Natural killer cell (primary cell): ENCODE data around the gene TBX3. TPM values are rescaled to one million over a fixed set of nuclear protein-coding genes. Genes with fewer than 3 reads are reported as not detected.
"Not testable (repeated sequence)": the region's sequence is repeated elsewhere in the genome, so short reads cannot be mapped to it uniquely, and the experiment has no call there.

Source experiments
- ATAC-seq, 3 donors: fragments of 150-1000 bp in 2 of 3; fragments of 200-7000 bp in 1 of 3; cut with Tn5 transposase; 1 replicate in 1 of 3; 2 replicates in 2 of 3; pipeline ENCODE4 v1.10.0; 2021; ENCODE audit warnings: mild to moderate bottlenecking in 2 of 3, moderate library complexity in 2 of 3
- DNase-seq, 2 donors: peaks; one replicate each; pipeline versions ENCODE4 v3.0.0 to v3.0.0-alpha.2; 2013 to 2021; ENCODE audit warnings: mixed read lengths in 1 of 2
- H3K27ac ChIP-seq: one replicate; pipeline ENCODE4 v1.5.1; 2013; ENCODE audit warnings: mild to moderate bottlenecking, low read length
- H3K27me3 ChIP-seq: one replicate; pipeline ENCODE4 v1.6.1; 2013; ENCODE audit warnings: low read length; ENCODE audit not compliant: control insufficient read depth, insufficient read depth
- H3K36me3 ChIP-seq: one replicate; pipeline ENCODE4 v1.6.1; 2013; ENCODE audit warnings: low read length; ENCODE audit not compliant: control insufficient read depth, insufficient read depth
- H3K4me1 ChIP-seq: one replicate; pipeline ENCODE4 v1.6.1; 2013; ENCODE audit warnings: low read length; ENCODE audit not compliant: control insufficient read depth, insufficient read depth
- H3K4me3 ChIP-seq: one replicate; pipeline ENCODE4 v1.5.1; 2013; ENCODE audit warnings: low read length
- H3K9me3 ChIP-seq: one replicate; pipeline ENCODE4 v1.6.1; 2013; ENCODE audit warnings: low read length; ENCODE audit not compliant: control insufficient read depth, insufficient read depth
- H3K27ac Mint-ChIP-seq, 2 donors: one replicate each; pipeline ENCODE4 v1.8.0; 2022; ENCODE audit warnings: mild to moderate bottlenecking in 2 of 2, mixed read lengths in 2 of 2, moderate library complexity in 1 of 2
- H3K27me3 Mint-ChIP-seq, 2 donors: one replicate each; pipeline ENCODE4 v1.8.0; 2022; ENCODE audit warnings: low read depth in 2 of 2, mixed read lengths in 2 of 2
- H3K36me3 Mint-ChIP-seq: one replicate; pipeline ENCODE4 v1.8.0; 2022; ENCODE audit warnings: mixed read lengths
- H3K4me1 Mint-ChIP-seq, 2 donors: one replicate each; pipeline ENCODE4 v1.8.0; 2022; ENCODE audit warnings: mixed read lengths in 2 of 2
- H3K4me3 Mint-ChIP-seq: one replicate; pipeline ENCODE4 v1.8.0; 2022; ENCODE audit warnings: mild to moderate bottlenecking, moderate library complexity, mixed read lengths
- H3K9me3 Mint-ChIP-seq, 2 donors: one replicate each; pipeline ENCODE4 v1.8.0; 2022; ENCODE audit warnings: mixed read lengths in 2 of 2
- WGBS: methylation state at CpG from one replicate; pipeline ENCODE4 v1.1.7; 2013; ENCODE audit warnings: missing lambda C conversion rate; ENCODE audit not compliant: insufficient coverage; 5-methylcytosine and 5-hydroxymethylcytosine counted together
- intact Hi-C: fragments of 100-400 bp; cut with micrococcal nuclease; formaldehyde crosslinking; loops from one replicate; pipeline ENCODE4 v1.14.2; 2022
- total RNA-seq, 4 donors: library from RNA; stranded (reverse); fragments of 120-200 nt in 1 of 4; gene quantifications; one replicate each; pipeline versions ENCODE4 v1.2.3 to v1.2.4, GENCODE V29; 2013 to 2022
- TF ChIP-seq, protein P1 (sequence below): fragments of 200-600 bp; IDR thresholded peaks from one replicate; pipeline ENCODE4 v1.8.0; 2022; ENCODE audit warnings: antibody characterized with exemption

TBX3 gene
- total RNA-seq, 3 donors from 2014 or later (not counting 1 experiment from before 2014, with no cell fraction given), result 0.05 TPM; not detected in 2

DNA sequence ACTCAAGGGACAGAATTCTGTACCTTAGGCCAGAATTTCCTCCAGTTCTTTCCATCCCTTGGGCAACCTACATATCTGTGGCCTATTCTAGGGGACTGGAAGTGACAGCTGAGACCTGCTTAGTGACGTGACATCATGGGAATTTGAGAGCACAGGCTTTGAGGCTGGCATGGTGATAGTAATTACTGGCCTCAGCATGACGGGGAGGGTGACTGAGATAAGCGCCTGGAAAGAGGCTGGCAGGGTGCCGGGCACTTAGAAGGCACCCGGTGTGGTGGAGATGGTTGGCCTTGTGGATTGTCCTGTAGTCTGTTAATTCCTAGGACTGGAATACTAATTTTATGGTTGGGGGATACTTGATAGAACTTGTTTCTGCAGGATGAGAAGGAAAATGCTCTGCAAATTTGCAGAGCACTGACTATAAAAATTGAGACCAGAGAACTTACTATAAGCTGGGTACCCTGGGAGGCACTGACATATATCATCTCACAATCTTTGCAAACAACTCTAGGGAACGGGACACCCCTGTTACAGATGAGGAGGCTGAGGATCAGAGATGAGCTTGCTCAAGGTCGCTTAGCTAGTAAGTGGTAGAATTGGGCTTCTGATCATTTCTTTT is 42.2 kb upstream of the TBX3 start:
- H3K36me3 ChIP-seq, result no peaks in the 10 kb centered on the region
- no peak overlapping the region for H3K4me3 Mint-ChIP-seq
- ATAC-seq (no peak), DNase-seq (no peak)
- intact Hi-C loops, result no loop called here
- TF ChIP-seq, protein P1, sequence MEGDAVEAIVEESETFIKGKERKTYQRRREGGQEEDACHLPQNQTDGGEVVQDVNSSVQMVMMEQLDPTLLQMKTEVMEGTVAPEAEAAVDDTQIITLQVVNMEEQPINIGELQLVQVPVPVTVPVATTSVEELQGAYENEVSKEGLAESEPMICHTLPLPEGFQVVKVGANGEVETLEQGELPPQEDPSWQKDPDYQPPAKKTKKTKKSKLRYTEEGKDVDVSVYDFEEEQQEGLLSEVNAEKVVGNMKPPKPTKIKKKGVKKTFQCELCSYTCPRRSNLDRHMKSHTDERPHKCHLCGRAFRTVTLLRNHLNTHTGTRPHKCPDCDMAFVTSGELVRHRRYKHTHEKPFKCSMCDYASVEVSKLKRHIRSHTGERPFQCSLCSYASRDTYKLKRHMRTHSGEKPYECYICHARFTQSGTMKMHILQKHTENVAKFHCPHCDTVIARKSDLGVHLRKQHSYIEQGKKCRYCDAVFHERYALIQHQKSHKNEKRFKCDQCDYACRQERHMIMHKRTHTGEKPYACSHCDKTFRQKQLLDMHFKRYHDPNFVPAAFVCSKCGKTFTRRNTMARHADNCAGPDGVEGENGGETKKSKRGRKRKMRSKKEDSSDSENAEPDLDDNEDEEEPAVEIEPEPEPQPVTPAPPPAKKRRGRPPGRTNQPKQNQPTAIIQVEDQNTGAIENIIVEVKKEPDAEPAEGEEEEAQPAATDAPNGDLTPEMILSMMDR, result no peak
- WGBS, result 64% methylated on average over 5 of the region's 7 CpGs
- H3K27ac Mint-ChIP-seq, result no peak overlapping the region
- no peaks in the 10 kb centered on the region for H3K27me3 Mint-ChIP-seq
- H3K4me1 Mint-ChIP-seq, result no peaks in the 10 kb centered on the region
- no peak overlapping the region for H3K4me3 ChIP-seq
- H3K9me3 ChIP-seq, result no peaks in the 10 kb centered on the region
- H3K9me3 Mint-ChIP-seq, result peaks cover 0 to 3% of the 10 kb centered on the region in 2 donors
- no peak overlapping the region for H3K27ac ChIP-seq
- no peaks in the 10 kb centered on the region for H3K27me3 ChIP-seq
- H3K36me3 Mint-ChIP-seq, result no peaks in the 10 kb centered on the region
- no peaks in the 10 kb centered on the region for H3K4me1 ChIP-seq

DNA sequence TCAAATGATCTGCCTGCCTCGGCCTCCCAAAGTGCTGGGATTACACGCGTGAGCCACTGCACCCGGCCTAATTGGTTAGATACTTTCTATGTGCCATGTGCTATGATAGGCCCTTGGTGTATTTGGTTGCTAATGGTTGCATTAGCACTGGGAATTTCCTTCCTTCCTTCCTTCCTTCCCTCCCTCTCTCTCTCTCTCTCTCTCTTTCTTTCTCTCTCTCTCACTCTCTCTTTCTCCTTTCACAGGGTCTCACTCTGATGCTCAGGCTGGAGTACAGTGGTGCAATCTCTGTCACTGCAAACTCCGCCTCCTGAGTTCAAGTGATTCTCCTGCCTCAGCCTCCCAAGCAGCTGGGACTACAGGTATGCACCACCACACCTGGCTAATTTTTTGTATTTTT is 38.2 kb upstream of the TBX3 start:
- not testable (repeated sequence) for H3K9me3 ChIP-seq

DNA sequence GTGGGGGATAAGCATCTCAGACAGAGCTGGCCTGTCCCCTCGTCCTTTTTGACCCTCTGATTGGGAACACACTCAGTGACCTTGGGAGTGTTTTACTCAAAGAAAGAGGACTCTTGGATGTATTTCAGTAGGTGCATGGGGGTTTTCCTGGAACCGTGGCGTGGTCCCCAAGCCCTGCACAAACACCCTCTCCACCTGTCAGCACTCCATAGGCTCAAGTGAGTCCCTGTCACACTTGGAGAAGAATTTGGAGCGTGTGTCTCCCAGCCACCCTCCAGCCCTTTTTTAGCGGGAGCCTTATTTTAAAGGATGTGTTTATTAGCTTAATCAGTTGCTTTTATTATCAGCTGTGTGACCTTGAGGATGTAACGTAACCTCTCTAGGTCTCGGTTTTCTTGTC is 37.3 kb upstream of the TBX3 start:
- Mint-ChIP-seq H3K4me1 (no peaks in the 10 kb centered on the region), H3K27ac (no peak overlapping the region), H3K4me3 (no peak overlapping the region), H3K36me3 (no peaks in the 10 kb centered on the region), H3K27me3 (no peaks in the 10 kb centered on the region), H3K9me3 (peaks cover 0 to 3% of the 10 kb centered on the region in 2 donors)
- no peaks in the 10 kb centered on the region for H3K36me3 ChIP-seq
- ATAC-seq (no peak), DNase-seq (no peak)
- no peaks in the 10 kb centered on the region for H3K9me3 ChIP-seq
- no peaks in the 10 kb centered on the region for H3K4me1 ChIP-seq
- H3K27me3 ChIP-seq, result no peaks in the 10 kb centered on the region
- no peak overlapping the region for H3K4me3 ChIP-seq
- TF ChIP-seq, protein P1, result no peak
- H3K27ac ChIP-seq, result no peak overlapping the region
- WGBS, result 50% methylated on average over 4 of the region's 7 CpGs
- intact Hi-C loops, result no loop called here

More for the DNA sequence above, 38.2 kb upstream of the TBX3 start:
- H3K4me1 ChIP-seq, H3K27ac ChIP-seq, ATAC-seq, H3K27me3 Mint-ChIP-seq, H3K36me3 ChIP-seq, H3K36me3 Mint-ChIP-seq, H3K4me1 Mint-ChIP-seq, H3K4me3 Mint-ChIP-seq, H3K27ac Mint-ChIP-seq, DNase-seq, H3K9me3 Mint-ChIP-seq, H3K27me3 ChIP-seq, intact Hi-C loops, H3K4me3 ChIP-seq: not testable (repeated sequence)
- 88% methylated on average over 3 of the region's 5 CpGs for WGBS

DNA sequence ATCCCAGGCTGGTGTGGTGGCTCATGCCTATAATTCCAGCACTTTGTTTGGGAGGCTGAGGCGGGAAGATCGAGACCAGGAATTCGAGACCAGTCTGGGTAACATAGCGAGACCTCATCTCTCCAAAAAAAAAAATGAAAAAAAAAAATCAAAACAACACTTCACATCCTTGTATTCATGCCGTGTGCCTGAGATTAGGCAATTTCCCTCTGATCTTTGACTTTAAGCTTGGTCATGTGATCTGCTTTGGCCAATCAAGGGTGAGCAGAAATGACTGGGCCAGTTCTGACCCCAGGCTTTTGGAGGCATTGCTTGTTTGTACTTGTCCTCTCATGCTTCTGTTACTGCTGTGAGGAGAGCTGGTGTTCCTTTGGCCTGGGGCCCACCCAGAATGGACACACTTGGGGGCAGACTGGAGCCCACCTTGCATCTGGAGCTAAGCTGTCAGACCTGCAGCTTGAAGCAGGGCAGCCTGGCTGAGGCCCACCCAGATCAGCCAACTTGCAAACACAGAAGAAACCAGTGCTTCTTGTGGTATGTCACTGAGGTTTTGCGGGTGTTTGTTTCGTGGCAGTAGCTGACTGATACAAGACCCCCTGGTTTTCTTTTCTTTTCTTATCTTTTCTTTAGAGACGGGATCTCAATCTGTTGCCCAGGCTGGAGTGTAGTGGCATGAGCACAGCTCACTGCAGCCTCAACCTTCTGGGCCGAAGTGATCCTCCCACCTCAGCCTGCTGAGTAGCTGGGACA is 29.7 kb upstream of the TBX3 start:
- Histone ChIP-seq H3K4me3 (no peak overlapping the region), H3K27me3 (no peaks in the 10 kb centered on the region), H3K36me3 (no peaks in the 10 kb centered on the region), H3K27ac (no peak overlapping the region), H3K4me1 (no peaks in the 10 kb centered on the region), H3K9me3 (no peaks in the 10 kb centered on the region)
- TF ChIP-seq, protein P1, result no peak
- intact Hi-C loops, result no loop called here
- ATAC-seq, result no peak
- Mint-ChIP-seq H3K36me3 (no peaks in the 10 kb centered on the region), H3K4me1 (no peaks in the 10 kb centered on the region), H3K27me3 (peaks cover 3 to 15% of the 10 kb centered on the region in 2 donors), H3K27ac (no peak overlapping the region), H3K4me3 (no peak overlapping the region), H3K9me3 (peaks cover 0 to 2% of the 10 kb centered on the region in 2 donors)
- WGBS, result 90% methylated on average over 9 of the region's 9 CpGs
- no peak for DNase-seq
